OCI-M2 (cell line): Measurements from ENCODE around the gene SCIN.
"Not testable (repeated sequence)": the region's sequence is repeated elsewhere in the genome, so short reads cannot be mapped to it uniquely, and the experiment has no call there.

Experiments
- DNase-seq: peaks from one replicate; lab custom pipeline; 2025; ENCODE audit not compliant: unreplicated experiment; lab: John Stamatoyannopoulos, UW

The SCIN gene

GRCh38 chr7:12686891-12687717, 116.6 kb downstream of the SCIN start, which contains the start of gene ARL4A:
ARL4A (plus strand) TSS chr7:12687633; CDS start chr7:12688255, 622 bp downstream.
- DNase-seq: peak; percentile 90

- DNase-seq: no peak
Measured at GRCh38 chr7:12687718-12688171, 117.2 kb downstream of the SCIN start.

GRCh38 chr7:12688485-12689170, 118.1 kb downstream of the SCIN start:
- not testable (repeated sequence) for DNase-seq

- no peak for DNase-seq
Measured at GRCh38 chr7:12689451-12689850, 118.9 kb downstream of the SCIN start.

- no peak for DNase-seq
Measured at GRCh38 chr7:12690041-12690878, 119.7 kb downstream of the SCIN start.

- DNase-seq: not testable (repeated sequence)
Measured at GRCh38 chr7:12691388-12691787, 120.9 kb downstream of the SCIN start.

- DNase-seq: no peak
Measured at GRCh38 chr7:12692035-12692434, 121.5 kb downstream of the SCIN start.

- no peak for DNase-seq
Measured at GRCh38 chr7:12692479-12693259, 122.1 kb downstream of the SCIN start.

GRCh38 chr7:12694817-12695216, 124.3 kb downstream of the SCIN start:
- DNase-seq: no peak

- no peak for DNase-seq
Measured at GRCh38 chr7:12695965-12696364, 125.4 kb downstream of the SCIN start.

GRCh38 chr7:12699299-12699698, 128.8 kb downstream of the SCIN start:
- DNase-seq: no peak

GRCh38 chr7:12701433-12701832, 130.9 kb downstream of the SCIN start:
- no peak for DNase-seq

- DNase-seq: no peak
Measured at GRCh38 chr7:12703881-12704280, 133.4 kb downstream of the SCIN start.

GRCh38 chr7:12705878-12706277, 135.4 kb downstream of the SCIN start:
- DNase-seq: no peak

GRCh38 chr7:12706900-12707536, 136.5 kb downstream of the SCIN start:
- no peak for DNase-seq

- no peak for DNase-seq
Measured at GRCh38 chr7:12708314-12708713, 137.8 kb downstream of the SCIN start.
